NCI-H69 (cell line): ENCODE data around the gene KYAT1.
"Not testable (repeated sequence)": the region's sequence is repeated elsewhere in the genome, so short reads cannot be mapped to it uniquely, and the experiment has no call there.

Experiments
- DNase-seq: peaks from one replicate; lab custom pipeline; 2025; lab: John Stamatoyannopoulos, UW

Gene KYAT1

GRCh38 chr9:128885376-128885775 lies 3.6 kb upstream of the KYAT1 start:
- DNase-seq = no peak

GRCh38 chr9:128884164-128884563 lies 2.4 kb upstream of the KYAT1 start:
- DNase-seq = no peak

- DNase-seq = peak; percentile 51
Observed at GRCh38 chr9:128882677-128883603, 1.2 kb upstream of the KYAT1 start.

- DNase-seq = no peak
Observed at GRCh38 chr9:128877852-128878251, 3.9 kb downstream of the KYAT1 start.

GRCh38 chr9:128870941-128871265 lies 10.8 kb downstream of the KYAT1 start:
- DNase-seq = not testable (repeated sequence)

- DNase-seq = no peak
Observed at GRCh38 chr9:128870128-128870940, 11.4 kb downstream of the KYAT1 start.

- peak; percentile 61 for DNase-seq
Observed at GRCh38 chr9:128863647-128864046, 18.1 kb downstream of the KYAT1 start.

- no peak for DNase-seq
Observed at GRCh38 chr9:128862401-128862851, 19.3 kb downstream of the KYAT1 start.

GRCh38 chr9:128861501-128861900 lies 20.2 kb downstream of the KYAT1 start:
- no peak for DNase-seq

GRCh38 chr9:128860937-128861336 lies 20.8 kb downstream of the KYAT1 start:
- no peak for DNase-seq

GRCh38 chr9:128858476-128858875 lies 23.3 kb downstream of the KYAT1 start:
- not testable (repeated sequence) for DNase-seq

GRCh38 chr9:128854454-128854853 lies 27.3 kb downstream of the KYAT1 start:
- not testable (repeated sequence) for DNase-seq

- not testable (repeated sequence) for DNase-seq
Observed at GRCh38 chr9:128852646-128853045, 29.1 kb downstream of the KYAT1 start.

GRCh38 chr9:128851779-128852600 lies 29.8 kb downstream of the KYAT1 start:
- peak; percentile 42 for DNase-seq

GRCh38 chr9:128851024-128851423 lies 30.7 kb downstream of the KYAT1 start:
- DNase-seq = not testable (repeated sequence)

- DNase-seq = no peak
Observed at GRCh38 chr9:128847803-128848202, 33.9 kb downstream of the KYAT1 start.

- DNase-seq = no peak
Observed at GRCh38 chr9:128846680-128847030, 35.1 kb downstream of the KYAT1 start.

GRCh38 chr9:128845186-128845931 lies 36.4 kb downstream of the KYAT1 start:
- peak; percentile 96 for DNase-seq

- not testable (repeated sequence) for DNase-seq
Observed at GRCh38 chr9:128843171-128843570, 38.6 kb downstream of the KYAT1 start.

- no peak for DNase-seq
Observed at GRCh38 chr9:128841694-128842492, 39.9 kb downstream of the KYAT1 start.
